HG03558 (cell line): ENCODE results near the gene LOXHD1.

ENCODE experiments used
- ATAC-seq: cut with Tn5 transposase; IDR thresholded peaks from one replicate; pipeline ENCODE4 v1.9.1; 2021; ENCODE audit warnings: moderate number of reproducible peaks; ENCODE audit not compliant: unreplicated experiment; ENCODE audit errors: extremely low read depth

The LOXHD1 gene

DNA sequence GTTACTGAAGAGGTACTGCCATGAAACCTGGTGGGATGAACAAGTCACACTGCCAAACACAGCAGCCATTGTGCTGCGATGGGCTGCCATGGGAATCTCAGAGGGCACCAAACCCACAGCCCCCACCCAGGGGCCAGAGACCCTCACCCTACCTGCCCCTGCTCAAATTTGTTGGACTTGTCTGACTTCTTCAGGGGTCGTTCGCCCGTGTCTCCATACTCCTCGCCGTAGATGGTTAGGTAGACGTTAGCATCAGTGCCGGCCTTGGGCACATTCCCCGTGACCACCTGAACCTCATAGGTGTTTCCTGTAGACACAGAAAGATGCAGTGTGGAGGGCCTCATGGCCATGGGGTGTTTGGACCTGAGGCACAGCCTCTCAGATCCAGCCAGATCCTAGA, 97.7 kb downstream of the LOXHD1 start:
- ATAC-seq = no peak

DNA sequence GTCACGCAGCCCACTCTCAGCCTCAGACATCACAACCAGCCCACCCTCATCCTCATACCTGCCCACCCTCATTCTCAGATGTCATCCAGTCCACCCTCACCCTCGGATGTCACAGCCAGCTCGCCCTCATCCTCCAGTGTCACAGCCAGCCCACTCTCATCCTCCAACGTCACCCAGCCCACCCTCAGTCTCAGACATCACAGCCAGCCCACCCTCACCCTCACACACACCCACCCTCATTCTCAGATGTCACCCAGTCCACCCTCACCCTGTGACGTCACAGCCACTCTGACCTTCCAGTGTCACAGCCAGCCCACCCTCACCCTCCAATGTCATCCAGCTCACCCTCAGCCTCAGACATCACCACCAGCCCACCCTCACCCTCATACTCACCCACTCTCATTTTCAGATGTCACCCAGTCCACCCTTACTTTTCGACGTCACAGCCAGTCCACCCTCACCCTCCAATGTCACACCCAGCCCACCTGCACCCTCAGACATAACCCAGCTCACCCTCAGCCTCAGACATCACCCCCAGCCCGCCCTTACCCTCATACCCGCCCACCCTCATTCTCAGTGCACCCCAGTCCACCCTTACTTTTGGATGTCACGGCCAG, 100.3 kb downstream of the LOXHD1 start:
- ATAC-seq = no peak

DNA sequence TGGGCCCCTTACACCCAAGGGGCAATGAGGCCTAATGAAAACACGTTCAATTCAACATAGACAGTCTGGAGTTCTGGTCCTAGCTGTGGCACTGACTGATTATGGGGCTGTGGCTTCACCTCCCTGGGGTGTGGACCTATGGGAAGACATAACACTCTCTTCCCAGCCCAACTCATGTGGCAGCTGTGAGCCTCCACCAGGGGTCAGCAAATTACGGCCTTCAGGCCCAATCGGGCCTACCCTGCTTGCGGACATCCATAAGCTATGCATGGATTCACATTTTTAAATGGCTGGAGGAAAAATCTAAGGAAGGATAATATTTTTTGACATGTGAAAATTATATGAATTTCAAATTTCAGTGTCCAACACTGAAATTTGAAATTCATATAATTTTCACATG, 101.3 kb downstream of the LOXHD1 start:
- ATAC-seq = no peak

DNA sequence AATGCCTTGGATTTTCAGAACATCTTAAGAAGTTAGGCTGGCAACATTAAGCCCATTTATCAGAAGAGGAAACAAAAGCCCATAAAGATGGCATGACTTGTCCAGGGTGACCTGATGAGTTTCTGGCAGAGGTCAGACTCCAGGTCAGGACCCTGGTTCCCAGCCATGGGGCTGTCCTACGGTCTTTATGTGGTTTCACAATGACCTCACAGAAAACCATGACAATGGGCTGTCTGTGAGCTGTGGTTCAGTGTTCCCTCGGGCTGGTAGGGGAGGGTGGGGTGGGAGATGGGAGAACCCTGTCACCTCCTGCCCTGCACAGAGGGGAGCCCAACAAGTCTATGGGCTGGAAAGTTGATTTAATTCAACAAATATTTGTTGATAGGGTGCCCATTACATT, 101.8 kb downstream of the LOXHD1 start:
- no peak for ATAC-seq

DNA sequence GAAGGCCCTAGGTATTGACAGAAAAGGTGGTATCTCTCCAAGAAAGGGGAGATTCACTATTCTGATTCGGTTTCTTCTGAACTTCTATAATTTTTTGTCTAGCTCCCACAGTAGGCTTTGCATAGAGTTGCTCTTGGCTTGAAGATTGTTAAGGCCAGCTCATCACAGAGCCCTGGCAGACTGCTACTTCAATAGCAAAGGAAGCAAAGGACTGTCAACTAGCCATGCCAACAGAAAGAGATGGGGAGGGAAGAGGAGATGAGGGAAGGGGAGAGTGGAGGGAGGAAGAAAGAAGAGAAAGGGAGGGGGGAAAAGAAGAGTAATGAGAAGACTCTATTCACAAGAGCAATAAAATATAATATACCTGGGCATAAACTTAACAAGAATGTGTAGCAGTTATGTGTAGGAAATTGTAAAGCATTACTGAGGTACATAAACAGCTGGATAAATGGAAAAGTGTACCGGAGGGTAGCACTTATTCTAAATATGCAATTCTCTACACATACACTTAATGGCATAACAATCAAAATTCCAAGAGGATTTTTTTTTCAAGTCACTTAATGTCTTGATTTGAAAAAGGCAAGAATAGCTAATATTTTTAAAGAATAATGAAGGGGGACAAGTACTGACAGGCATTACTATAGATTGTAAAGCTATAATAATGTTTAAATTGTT, 102.5 kb downstream of the LOXHD1 start:
- no peak for ATAC-seq

DNA sequence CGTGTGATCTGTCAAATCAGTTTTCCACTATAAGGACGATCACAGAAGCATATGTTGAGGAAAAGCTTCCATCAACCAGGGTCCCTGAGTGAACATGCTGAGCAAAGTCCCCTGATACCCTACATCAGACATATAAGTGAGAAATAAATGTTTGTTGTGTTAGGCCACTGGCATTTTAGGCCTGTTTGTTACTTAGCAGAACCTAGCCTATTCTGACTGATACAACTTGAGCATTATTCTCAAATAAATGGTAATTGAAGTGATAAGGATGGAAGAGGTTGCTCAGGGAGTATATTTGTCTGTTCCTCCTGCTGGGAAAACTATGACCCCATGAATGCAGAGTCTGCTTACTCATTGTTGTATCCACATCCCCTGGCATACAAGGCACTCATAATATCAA, 106.4 kb downstream of the LOXHD1 start:
- ATAC-seq = no peak

DNA sequence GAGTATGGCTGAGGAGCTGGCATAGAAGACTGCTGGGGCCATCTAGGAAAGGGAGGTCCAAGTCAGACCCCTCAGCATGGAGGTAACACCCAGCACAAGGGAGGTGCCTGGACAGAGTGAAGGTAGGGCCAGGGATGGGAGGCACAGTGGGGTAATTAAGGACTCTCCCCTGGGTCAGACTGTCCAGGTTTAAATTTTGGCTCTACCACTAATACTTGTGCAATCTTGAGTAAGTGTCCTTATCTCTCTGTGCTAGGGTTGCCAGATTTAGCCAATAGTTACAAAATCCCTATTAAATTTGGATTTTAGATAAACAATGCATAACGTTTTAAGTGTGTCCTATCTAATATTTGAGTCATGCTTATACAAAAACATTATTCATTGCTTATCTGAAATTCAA, 109.5 kb downstream of the LOXHD1 start:
- ATAC-seq = no peak

DNA sequence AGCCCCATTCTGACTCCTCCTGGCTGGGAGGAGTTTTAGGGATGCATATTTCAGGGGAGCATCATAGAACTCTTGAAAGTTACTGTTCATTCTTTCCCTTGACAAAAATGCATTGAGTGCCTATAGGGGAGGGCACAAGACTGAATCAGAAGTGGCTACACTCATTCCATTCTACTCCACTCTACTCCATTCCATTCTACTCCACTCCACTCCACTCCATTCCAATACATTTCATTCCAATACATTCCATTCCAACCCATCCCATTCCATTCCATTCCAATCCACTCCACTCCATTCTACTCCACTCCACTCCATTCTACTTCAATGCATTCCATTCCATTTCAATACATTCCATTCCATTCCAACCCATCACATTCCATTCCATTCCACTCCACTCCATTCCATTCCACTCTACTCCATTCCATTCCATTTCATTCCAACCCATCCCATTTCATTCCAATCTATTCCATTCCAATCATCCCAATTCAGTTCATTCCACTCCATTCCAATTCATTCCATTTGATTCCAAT, 110.8 kb downstream of the LOXHD1 start:
- ATAC-seq = no peak

DNA sequence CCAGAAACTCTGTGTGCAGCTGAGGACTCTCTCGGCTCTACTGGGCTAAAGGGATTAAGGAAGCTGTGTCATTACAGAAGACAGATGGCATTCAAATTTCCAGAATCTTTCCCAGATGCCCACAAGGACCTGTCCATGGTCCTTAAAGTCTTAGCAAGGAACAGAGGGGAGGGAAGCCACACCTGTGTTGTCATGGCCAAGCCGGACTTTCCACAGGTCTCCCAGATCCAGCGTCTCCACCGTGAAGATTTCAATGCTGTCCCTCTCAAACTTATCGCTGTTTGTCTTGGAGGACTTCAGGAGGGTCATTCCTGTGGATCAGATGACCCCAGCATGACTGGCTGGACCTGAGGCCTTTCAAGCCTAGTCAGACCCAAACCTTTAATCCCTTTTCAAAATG, 114.5 kb downstream of the LOXHD1 start:
- no peak for ATAC-seq

DNA sequence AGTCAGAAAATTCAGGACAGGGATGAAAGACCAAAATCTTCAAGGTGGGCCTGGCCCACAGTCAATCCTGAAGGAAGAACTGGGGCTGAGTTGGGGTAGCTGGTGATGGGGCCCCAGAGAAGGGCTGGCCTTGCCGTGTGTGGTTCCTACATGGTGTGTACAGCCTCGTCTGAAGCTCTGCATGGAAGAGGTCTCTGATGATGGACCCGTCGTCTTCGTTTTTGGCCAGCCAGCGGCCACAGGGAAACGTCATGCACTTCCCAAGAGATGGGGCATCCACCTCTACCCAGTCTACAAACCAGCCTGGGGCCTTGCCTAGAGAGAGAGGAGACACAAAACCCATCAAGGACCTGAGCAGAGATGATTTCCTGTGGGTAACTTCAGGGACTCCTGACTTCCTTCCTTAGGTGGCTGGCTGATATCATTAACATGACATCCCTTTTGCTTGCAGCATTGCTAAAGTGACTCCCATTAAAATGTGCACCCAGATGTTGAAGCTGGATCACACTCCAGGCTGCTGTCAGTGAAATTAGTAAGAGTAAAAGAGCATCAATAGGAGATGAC, 115.3 kb downstream of the LOXHD1 start:
- no peak for ATAC-seq

DNA sequence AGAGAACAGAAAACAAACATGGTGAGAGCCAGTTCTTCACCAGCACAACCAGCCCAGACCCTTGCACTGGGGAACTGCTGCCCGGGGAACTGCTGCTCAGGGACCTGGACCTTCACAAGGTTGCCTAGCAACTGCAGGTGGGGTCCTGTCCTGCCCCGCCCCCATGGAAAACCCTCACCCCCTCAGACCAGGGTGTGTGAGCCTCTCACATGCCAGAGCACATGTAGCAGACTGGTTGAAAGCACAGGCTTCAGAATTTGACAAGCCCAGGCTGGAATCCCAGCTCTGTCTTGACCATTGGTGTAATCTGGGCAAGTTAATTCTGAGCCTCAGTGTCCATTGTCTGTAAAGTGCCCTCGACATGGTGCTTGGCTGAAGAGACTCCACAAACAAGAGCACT, 118.6 kb downstream of the LOXHD1 start:
- ATAC-seq = no peak

DNA sequence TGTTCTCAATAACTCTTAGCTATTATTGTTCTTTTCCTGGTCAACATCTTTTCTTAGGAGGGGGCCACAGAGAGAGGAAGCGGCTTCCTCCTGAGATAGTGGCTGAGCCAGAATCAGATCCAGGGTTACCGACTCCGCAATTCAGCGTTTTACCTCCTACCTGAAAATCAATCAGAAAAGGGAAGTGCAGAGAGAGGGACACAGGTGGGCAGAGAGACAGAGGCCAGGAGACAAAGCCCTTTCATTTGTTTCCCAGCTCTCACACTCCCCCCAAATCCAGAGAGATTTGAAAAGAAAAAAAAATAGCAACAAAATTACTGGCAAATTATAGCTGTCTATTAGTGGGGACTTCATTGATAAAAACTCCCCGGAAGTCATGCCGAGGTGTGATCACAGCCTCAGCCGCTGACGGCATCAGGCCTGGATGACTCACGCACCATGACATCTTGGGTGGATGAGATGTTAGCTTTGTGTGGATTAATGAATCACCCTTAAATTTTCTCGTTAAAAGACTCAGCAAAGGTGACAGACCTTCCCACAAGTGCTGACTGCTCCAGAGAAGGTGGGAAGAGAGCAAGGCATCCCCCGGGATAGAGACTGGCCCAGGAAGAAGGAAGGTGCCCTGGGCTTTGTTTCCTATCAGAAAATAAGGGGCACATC, 120.7 kb downstream of the LOXHD1 start:
- no peak for ATAC-seq

DNA sequence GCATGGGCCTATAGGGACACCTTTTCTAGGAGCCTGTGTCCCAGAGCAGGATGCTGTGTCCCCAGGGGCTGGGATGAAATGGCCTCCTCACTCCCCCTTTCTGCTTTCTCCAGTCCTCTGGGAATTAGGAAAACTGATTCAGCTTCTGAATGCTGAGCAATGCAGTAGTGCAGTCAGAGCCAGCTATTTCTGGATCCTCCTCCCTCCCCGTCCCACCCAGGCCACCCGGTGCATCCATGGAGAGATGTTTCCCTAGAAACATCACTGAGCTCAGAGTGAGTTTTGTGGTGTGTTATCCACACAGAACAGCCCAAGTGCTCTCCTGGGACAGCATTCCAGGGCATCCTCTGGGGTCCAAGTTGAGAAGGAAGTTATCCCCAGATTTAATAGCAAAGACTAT, 125.5 kb downstream of the LOXHD1 start:
- no peak for ATAC-seq

DNA sequence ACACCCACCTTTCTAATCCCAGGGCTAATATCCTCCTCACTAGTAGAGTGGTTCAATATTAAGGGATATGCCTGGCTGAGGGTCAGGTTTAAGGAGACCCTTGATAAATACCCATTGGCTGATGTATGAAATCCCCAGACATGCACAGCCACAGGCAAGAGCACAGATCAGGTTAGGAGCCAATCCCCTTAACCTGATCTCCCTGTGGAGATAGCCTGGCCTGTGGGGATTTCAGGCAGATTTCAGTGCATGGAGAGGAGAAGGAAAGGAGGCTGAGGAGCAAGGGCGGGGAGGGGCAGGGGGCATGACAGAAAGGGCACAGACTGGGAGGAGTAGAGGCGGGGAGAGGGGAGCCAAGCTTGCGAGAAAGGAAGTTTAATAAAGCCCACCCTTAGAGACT, 129.0 kb downstream of the LOXHD1 start:
- no peak for ATAC-seq

DNA sequence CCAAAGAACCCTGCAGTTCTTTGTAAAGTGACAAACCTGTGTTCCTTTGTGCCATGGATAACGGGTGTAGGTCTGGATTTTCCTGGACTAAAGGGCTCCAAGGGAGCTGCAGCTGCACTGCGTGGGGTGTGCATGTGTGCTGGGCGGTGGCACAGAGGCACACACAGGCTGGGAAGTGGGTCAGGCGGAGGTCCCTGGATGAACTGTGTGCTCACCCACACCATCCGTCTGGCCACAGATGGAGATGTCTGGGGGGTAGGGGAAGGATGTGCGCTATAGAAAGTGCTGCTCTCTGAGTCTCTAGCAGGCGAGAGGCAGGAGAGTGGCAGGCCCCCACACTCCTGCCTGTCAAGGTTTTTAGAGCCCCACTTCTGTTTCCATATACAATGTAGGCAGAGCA, 137.2 kb downstream of the LOXHD1 start:
- no peak for ATAC-seq

DNA sequence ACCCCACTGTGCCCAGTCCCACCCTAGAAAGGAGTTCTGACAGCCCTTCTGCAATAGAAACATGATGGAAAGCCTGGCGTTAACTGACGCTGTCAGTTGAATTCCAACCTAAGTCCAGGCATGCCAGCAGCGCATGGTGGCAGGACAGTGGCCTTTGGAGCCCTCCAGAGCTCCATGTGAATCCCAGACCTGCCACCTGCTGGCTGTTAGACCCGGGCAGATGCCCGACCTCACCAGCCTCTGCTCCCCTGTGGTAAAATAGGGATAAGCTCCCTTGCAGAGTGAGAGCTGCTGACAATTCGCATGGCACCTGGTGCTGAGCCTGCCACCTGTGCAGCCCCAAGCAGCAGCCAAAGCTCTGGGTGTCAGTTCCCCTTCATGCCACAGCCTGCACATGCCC, 138.6 kb downstream of the LOXHD1 start:
- no peak for ATAC-seq

DNA sequence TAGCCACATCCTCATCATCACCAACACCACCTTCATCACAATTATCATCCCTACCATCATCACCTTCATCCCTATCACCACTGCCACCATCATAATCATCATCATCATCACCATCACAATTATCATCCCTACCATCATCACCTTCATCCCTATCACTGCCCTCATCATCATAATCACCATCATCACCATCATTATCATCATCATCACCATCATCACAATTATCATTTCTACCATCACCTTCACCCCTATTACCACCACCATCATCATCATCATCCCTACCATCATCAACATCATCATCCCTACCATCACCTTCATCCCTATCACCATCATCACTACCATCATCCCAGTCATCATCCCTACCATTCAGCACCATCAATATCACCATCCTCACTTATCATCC, 140.5 kb downstream of the LOXHD1 start:
- ATAC-seq = no peak

DNA sequence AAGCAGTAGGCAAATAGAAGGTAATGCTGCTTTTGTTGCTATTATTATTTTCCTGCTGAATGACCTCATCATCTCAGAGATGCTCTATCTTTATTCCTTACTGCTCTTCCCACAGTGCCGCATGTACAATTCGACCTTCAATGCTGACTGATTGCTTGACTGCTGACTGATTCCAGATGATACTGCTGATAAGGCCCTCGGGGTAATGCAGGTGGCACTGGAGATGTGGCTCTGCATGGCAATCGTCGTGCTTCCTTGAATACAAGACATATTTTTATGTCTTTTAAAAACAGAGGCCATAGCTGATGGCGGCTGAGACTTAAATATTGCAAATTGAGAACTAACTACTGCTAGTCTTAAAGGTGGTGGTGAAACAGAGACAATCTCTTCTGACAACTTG, 146.6 kb downstream of the LOXHD1 start:
- no peak for ATAC-seq

DNA sequence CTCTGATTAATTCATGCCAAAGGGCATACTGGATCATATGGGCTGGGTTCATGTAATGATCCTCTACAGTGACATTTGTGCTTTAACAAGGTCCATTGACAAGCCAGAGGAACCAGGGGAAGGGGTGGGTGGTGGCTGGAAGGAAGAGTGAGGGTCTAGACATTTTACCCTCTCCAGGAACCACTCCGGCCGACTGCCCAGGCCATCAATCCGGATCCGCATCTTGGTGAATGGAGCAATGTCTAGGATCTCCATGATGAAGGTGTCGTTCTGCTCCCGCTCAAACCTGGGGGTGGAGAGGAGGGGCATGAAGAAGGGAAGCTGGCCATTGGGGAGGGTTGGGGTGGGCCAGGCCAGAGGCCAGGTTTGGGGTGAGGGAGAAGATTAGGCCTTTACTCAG, 147.5 kb downstream of the LOXHD1 start:
- ATAC-seq = no peak

DNA sequence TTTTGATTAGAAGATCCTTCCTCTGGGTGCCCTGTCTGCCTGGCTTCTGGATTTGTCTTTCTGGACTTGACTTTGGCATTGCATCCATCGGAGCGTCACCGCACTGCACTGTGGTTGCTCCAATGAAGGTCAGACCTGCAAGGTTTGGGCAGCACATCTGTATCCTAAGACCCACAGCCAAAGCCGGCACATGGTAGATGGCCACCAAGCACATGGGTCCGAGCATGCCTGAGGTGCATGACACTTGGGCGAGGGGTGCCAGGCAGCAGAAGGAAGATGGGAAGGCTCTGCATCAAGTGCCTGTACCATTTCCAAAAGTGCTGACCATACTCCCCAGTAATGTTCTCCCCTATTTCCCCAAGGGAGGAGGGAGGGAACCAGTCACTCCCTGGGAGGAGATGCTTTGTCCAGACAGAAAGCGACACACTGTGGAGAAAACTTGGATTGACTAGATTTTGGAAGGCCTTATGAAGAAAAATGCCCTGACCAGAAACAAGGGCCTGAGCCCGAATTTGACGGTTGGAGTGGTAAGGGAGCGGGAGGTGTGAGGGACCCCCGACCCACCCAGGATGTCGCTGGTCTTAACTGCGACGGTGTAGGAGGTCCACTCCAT, 149.9 kb downstream of the LOXHD1 start:
- ATAC-seq = no peak

DNA sequence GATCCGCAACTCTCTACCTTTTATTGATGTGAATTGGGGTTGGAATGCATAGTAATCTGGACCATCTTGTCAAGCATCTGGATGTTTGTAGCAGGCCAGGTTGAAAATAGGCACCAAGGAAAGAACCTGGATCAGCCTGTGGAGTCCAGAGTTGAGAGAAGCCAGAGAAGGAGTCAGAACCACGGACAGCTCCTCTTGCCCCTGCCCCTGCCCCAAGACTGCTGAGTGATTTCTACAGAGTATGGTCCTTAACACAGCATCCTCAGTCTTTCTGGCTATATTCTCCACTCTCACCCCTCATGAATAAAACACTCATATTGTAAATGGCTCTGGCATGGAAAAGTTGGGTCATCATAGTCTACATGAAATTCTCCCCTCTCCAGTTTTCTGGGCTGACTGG, 154.6 kb downstream of the LOXHD1 start:
- ATAC-seq = no peak
